HG03060 (cell line): ENCODE measurements around the gene PRM3.

ENCODE experiments used
- ATAC-seq: cut with Tn5 transposase; IDR thresholded peaks from one replicate; pipeline ENCODE4 v1.9.1; 2021; ENCODE audit warnings: low read depth, moderate number of reproducible peaks; ENCODE audit not compliant: unreplicated experiment

The PRM3 gene

GRCh38 chr16:11289202-11289601 lies 15.8 kb upstream of the PRM3 start:
- no peak for ATAC-seq

- ATAC-seq, result no peak
These were observed 12.4 kb upstream of the PRM3 start for GRCh38 chr16:11285842-11286241.

DNA sequence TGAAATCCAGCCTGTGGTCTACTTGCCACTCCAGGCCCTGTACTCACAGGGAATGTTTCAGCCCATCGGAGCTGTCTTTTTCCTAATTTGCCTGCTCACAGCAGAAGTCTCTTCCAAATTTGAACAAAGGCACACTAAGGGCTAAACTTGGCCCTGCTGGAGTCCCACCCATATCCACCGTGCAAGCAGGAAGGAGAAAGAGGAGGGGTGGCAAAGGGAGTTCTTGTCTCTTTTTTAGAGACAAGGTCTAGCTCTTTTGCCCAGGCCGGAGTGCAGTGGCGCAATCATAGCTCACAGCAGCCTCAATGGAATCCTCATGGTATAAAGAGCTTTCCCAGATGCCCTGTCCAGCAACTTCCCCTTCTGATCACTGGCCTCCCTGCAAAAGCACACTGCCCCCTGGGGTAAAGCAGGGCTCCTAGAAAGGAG lies 10.4 kb upstream of the PRM3 start:
- no peak for ATAC-seq

DNA sequence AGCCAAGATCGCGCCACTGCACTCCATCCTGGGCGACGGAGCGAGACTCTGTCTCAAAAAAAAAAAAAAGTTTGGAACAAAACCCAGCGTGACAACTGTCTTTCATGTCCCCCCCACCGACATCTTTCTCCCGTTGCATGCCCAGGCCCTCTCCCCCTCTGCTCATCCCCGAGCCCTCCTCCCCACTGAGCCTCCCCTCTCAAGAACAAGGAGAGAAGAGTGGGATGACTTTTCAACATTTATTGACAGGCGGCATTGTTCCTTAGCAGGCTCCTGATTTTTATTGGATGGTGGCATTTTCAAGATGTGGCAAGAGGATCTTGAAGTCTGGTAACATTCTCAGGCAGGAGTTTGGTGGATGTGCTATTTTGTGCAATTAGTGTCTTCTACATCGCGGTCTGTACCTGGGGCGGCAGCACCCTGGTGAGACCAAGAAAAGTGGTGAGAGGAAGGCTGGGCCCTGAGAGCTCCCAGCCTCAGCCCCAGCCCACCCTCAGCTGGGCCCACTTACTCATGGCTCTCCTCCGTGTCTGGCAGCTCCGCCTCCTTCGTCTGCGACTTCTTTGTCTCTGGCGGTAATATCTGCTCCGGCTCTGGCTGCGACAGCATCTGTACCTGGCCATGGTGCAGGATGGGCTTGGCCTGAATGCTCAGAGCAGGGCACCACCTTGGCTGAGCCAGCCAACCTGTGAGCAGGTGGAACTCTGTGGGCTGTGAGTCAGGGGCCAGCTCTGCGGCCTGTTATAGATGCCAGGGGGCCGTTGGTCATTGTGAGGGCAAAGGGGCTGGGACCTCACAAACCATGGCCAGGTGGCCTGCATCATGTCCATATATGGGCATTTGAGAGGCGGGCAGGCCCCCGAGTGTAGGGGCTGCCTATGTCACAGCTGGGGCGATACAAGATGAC lies 7.4 kb upstream of the PRM3 start, which contains the start of gene PRM1:
PRM1 (minus strand) TSS at position 715 of the 907 bp plus-strand sequence; CDS start at position 623, 92 bp downstream.
- no peak for ATAC-seq

DNA sequence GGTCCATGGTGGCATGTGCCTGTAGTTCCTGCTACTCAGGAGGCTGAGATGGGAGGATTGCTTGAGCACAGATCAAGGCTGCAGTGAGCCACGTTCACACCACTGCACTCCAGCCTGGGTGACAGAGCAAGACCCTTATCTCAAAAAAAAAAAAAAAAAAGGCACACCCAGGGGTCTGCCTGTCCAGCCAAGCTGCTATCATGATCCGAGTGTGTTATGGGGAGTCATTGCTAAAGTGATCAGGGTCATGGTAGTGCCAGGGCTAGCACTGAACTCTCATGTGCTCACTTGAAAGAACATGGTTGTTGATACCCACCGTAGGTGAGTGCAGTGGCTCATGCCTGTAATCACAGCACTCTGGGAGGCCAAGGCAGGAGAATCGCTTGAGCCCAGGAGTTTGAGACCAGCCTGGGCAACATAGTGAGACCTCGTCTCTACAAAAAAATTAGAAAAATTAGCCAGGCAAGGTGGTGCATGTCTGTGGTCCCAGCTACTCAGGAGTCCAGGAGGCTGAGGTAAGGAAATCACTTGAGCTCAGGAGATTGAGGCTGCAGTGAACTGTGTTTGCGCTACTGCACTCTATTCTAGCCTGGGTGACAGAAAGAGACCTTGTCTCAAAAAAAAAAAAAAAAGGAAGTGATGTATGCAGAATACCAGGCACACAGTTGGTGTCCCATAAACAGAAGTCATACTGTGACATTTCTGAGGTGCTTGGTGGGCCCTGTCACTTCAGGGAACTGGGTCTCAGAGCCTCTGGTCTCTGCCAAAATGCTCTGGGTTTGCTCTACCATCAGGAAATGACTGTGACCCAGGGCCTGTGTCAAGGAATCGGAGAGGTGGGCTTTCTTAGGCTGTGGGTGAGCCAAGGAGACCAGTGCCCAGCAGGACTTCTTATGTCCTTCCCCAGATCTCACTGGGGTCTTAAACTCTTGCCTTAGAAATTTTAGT lies 5.5 kb upstream of the PRM3 start:
- ATAC-seq, result no peak

DNA sequence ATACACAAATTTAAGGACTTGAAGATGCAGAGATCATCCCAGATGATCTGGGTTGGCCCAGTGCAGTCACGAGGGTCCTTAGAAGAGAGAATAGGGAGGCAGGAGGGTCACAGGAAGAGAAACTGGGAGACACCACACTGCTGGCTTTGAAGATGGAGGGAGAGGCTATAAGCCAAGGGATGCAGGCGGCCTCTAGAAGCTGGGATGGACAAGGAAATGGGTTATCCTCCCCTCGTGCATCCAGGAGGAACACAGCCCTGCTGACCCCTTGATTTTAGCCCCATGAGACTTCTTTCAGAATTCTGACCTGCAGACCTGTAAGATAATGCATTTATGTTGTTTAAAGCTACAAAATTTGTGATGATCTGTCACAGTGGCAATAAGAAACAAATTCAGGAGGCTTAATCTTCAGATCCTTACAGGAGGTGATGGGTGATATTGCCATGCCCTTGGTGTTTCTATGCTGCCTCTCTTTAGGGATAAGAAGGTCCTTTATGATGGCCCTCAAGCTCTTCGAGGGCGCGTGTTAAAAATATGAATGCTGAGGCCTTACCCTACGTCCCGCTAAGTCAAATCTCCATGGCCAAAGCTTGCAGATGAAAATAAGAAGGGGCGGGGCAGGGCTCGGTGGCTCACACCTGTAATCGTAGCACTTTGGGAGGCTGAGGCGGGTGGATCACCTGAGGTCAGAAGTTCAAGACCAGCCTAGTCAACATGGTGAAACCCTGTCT lies 4.3 kb upstream of the PRM3 start:
- ATAC-seq, result no peak

DNA sequence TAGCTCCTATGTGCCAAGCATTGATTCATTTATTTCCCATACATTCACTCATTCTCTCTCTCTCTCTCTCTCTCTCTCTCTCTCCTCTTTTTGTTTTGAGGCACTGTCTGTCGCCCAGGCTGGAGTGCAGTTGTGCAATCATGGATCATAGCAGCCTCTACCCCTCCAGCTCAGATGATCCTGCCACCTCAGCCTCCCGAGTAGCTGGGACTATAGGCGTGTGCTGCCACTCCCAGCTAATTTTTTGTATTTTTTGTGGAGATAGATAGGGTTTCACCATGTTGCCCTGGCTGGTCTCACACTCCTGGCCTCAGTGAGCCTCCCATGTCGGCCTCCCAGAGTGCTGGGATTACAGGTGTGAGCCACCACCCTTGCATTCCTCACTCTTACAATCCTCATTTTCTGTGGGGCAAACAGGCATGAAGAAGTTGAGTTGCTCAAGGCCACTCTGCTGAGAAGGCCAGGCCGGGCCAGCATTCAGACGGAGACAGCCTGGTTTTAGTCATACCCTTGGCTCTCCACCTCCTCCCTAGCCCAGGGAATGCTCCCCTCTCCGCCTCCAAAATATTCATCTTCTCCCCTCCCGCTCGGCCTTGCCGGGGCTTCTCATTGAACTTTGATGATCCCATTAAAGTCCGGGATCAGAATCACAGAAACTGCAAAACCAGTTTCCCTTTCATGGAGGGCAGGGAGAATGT lies 3.6 kb upstream of the PRM3 start:
- ATAC-seq, result no peak

- no peak for ATAC-seq
These were observed 2.9 kb upstream of the PRM3 start, which contains the start of gene PRM2 for GRCh38 chr16:11276143-11276895. TSS of gene PRM2 (minus strand) at chr16:11276480. CDS start at chr16:11276370, 110 bp downstream.

DNA sequence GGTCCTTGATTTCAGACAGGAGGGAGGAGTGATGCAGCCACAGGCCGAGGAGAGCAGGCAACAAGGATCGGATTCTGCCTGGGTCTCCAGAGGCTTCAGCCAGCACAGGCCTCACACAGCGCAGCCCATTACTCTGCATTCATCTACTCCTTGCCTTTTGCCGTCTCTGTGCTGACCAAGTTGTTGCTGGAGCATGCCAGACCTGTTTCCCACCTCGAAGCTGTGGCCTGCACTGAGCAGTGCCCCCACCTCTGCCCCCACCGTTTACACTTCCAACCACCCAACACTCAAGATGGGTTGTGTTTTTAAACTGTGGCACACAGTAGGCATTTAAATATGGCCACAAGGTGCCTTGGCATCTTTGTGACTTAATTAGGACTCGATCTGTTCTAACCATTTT lies 1.5 kb upstream of the PRM3 start:
- ATAC-seq, result no peak

DNA sequence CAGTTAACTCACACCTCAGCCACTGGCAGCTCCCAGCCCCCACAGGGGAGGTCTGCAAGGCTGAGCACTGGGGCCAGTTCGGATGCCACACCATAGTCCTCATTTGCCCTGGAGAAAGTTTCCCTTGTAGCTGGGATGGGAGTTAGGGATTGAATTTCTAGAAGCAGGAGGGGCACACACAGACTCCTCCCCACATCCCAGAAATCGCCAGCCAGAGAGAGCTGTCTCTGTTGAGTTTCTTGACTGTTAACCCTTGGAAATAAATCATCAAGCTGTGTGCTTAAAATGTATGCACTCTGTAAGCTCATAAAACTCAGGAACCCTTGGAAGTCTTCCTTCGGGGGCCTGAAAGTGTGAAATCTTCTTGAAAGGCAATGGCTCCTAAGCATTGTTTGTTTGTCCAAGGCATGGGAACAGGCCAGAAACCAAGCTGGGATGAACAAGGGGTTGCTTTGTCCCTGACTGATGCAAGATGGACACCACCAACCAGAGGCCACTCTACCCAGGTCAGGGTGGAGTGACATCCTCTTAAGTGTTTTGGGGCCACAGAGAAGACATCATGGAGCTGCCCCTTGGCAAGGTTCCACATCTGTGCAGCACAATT lies 394 bp upstream of the PRM3 start:
- ATAC-seq, result no peak

GRCh38 chr16:11272484-11272883 lies 945 bp downstream of the PRM3 start:
- no peak for ATAC-seq

GRCh38 chr16:11271610-11272009 lies 1.8 kb downstream of the PRM3 start:
- ATAC-seq, result no peak

GRCh38 chr16:11270602-11271162 lies 2.7 kb downstream of the PRM3 start:
- no peak for ATAC-seq

DNA sequence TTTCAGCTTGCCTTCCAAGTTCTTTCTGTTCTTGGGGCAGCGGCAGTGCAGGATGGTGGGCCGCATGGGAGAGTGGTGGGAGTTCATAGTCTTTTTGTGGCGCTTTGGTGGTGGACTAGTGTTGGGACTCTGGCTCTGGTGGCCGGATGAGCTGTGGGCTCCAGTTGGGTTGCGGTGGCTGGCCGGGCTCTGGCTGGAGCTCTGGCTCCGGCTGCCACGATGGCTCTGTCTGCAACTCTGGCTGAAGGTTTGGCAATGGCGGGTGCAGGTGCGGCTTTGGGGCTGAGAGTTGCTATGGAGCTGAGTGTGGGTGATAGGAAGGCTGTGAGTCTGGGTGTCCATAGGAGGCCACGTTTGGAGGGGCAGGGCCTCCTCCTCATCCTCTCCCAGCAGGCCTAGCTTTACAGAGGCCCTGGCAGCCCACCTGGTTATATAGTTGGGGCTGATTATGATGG lies 4.5 kb downstream of the PRM3 start, which contains the start of gene TNP2:
TNP2 (minus strand) TSS at position 405 of the 455 bp plus-strand sequence; CDS start at position 342, 63 bp downstream.
- no peak for ATAC-seq

- no peak for ATAC-seq
These were observed 8.3 kb downstream of the PRM3 start for GRCh38 chr16:11265124-11265523.

DNA sequence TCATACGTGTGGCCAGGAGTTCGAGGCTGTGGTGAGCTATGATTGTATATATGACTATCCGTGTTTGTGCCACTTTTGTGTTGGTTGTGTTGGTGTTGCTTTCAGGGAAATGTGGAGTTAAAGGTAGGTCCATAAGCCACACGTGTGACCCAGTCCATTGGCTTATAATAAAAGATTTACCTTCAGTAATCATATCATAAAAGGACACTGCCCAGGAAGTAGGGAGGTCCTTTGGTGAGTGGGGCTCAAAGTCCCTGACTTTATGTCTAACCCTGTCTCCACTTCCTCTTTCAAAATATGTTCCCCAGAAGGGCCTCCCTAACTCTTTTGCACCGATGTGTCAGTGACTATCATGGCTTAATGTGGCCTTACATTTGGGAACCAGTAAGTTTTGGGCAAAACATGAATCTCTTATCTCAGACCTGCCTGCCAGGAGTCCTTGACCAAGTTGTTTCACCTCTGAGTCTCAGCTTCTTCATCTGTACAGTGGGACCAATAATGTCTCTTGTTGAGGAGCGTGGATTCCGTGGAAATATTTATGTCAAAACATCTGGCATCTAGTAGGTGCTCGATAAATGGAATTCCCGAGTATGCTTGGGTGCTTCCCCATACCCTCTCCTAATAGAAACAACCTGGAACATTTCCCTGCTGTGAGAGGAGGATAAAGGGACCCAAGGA lies 9.1 kb downstream of the PRM3 start:
- no peak for ATAC-seq

DNA sequence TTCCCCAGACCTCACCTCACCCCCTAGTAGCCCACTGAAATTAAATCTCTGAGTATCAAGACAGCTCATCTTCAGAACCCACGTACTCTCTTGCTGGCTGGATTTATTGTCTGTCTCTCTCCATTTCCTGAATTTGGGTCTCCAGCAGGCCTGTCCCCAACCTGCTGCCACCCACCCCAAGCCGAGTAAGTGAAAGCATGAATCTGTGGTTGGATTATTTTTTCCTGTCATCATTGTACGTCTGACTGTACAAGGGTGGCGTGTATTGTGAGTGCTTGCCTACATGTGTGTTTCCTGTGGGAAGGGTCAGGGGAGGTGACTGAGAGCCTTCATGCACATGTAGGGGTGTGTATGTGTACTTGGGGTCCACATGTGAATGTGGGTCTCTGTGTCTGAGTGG lies 9.7 kb downstream of the PRM3 start:
- no peak for ATAC-seq

GRCh38 chr16:11262915-11263314 lies 10.5 kb downstream of the PRM3 start:
- ATAC-seq, result no peak
